ENCODE results near the gene STT3B.
"Not testable (repeated sequence)": the region's sequence is repeated elsewhere in the genome, so short reads cannot be mapped to it uniquely, and the experiment has no call there.

Gene STT3B

GRCh38 chr3:31552103-31552502 is 19.4 kb downstream of the STT3B start:
- no peak for DNase-seq

DNA sequence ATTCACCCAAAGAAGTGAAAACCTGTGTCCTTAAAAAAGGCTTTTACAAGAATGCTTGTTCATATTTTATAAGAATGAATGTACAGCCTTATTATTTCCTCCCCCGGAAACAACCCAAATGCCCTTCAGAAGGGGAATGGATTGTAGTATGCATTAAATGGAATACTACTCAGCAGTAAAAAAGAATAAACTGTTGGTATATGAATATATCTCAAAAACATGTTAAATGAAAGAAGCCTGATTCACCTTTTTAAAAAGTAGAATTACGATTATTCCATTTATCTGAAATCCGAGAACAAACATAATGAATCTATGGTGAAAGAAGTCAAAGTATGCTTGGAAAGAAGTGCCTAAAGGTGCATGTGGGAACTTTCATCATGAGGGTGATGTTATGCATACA is 20.5 kb downstream of the STT3B start:
- DNase-seq = no peak

GRCh38 chr3:31555204-31555603 is 22.5 kb downstream of the STT3B start:
- no peak for DNase-seq

DNA sequence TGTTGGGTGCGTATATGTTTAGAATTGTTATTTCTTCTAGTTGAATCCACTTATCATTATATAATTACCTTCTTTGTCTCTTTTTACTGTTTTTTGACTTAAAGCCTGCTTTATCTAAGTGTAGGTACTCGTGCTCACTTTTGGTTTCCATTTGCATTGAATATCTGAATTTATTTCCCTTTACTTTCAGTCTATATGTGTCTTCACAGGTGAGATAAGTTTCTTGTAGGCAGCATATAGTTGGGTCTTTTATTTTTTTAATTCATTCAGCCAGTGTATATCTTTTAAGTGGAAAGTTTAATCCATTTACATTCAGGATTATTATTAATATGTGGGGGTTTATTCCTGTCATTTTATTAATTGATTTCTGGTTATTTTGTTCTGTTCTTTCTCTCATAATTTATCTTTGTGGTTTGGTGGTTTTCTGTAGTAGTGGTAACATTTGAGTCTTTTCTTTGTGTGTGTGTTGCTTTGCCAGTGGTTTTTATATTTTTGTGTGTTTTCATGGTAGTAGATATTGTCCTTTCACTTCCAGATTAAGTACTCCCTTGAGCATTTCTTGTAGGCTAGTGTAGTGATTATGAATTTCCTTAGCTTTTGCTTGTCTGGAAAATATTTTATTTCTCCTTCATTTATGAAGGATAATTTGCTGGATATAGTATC is 27.3 kb downstream of the STT3B start:
- DNase-seq = no peak

GRCh38 chr3:31561891-31562290 is 29.2 kb downstream of the STT3B start:
- DNase-seq = no peak

DNA sequence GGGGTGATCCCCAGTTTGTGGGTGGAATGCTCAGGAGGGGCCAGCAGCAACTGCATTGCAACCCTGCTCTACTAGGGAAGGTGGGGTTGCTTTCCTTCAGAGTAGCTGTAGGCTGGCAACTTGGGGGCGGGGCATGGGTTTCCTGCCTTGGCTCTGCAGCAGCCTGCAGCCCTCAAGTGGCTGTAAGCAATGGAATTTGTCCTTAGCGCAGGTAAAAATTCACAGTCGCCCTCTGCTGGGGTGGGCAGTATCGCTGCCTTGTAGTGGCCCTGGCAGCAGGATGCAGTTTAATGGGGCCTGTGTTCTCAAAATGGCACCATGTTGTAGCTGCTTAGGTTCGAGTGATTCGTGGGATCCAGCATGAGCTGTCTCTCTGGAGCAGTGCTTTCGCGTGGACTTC is 29.8 kb downstream of the STT3B start:
- DNase-seq = no peak

- DNase-seq = no peak
These were observed 32.6 kb downstream of the STT3B start for GRCh38 chr3:31565288-31565687.

DNA sequence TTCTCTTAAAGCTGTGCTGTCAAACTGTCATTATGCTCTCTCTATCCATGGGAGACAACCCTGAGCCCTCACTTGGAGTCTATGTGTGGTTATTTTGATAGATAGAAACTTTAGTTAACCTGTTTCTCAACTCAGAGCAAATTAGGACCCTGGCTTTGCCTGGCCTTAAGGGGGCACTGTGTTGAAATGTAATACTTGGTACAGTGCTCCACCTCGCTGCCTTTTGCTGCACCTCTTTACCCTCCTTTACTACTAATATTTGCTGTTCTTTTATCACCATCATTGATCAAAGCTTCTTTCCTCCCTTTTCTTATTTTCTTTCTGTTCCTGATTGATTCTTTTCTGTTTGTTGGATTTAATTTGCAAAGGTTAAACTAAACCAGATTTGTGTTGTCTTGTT is 34.3 kb downstream of the STT3B start:
- DNase-seq = no peak

DNA sequence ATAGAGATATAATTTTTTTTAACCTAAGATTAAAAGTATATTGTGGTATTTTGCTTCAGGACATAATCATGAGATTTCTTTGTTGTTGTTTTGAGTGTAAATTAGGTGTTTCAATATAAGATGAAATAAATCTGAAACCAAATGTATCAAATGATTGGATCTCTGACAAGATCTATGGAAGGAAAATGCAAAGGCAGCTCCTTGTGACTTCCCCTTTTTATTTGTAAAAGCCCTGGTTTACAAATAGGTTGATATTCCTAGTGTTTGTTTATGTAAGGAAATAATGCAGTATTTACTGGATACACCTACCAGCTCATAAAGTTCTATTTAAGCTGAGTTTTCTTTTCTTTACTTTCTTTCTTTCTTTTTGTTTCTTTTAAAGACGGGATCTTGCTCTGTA is 35.9 kb downstream of the STT3B start:
- DNase-seq = no peak

DNA sequence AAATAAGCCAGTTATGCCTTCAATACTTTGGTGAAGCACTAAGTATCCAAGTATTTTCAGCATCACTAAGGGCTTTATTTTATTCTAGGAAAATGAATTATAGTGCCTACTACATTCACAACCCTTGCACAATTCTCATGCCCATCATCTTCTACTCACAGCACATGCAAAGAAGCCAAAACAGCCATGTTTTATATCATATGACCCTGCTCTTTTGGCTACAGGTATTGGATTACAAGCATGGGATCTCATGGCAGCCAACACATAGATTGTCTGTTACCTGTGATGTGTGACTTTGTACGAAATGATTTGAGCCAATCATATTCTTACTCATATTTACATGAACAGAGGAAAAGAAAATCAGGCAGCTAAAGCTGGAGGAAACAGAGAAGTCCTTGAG is 38.6 kb downstream of the STT3B start:
- no peak for DNase-seq

DNA sequence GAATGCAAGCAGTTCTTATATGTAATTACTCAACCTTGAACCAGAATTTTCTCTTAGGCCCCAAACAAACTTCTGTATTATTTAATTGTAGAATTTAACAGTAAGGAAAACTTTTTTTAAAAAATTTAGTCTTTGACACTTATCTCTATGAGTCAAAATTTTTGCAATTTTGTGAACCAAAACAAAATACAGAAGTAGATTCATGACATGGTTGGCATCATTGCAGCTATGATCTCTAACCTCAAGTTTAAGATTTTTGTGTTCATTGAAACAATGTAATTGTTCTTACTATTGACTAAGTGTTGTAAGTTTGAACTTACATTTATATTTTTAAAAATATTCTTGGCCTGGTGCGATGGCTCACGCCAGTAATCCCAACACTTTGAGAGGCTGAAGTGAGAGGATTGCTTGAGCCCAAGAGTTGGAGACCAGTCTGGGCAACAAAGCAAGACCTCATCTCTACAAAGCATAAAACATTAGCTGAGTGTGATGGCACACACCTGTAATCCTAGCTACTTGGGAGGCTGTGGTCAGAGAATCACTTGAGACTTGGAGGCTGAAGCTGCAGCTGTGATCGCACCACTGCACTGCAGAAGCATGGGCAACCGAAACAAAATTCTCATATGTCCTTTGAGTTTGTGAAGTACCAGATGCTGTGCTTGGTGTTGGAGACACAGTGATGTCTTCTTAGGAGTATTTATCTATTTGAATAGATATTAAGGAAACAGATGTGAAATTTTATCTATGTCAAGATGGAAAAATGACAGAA is 39.7 kb downstream of the STT3B start:
- no peak for DNase-seq

DNA sequence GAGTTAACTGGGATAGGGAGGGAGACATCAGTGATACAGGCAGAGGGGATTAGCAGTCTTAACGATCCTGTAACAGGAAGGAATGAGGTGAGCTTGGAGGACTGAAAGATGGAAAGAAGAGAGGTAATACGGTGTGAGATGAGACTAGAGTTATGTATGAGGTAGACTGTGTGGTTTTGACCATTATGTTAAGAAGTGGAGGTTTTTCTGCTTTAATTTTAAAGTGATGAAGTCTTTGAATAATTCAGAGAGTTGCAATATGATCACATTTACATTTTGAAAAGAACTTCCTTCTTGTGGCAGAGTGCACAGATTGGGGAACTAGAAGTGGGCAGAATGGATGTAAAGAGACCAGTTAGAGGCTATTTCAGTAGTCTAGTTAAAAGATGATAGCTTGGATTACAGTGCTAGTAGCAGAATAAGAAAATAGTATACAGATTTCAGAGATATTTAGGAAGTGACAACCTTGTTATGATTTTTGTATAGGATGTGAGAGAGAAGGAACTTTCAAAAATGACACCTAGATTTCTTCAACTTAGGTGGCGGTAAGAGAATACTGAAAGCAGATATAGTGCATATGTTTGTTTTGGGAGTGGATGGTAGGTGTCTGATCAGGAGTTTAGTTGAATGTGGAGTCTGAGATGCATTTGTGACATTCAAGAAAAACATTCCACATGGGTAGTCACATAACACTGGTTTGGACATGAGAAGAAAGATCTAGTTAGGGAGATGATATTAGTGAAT is 40.5 kb downstream of the STT3B start:
- no peak for DNase-seq

DNA sequence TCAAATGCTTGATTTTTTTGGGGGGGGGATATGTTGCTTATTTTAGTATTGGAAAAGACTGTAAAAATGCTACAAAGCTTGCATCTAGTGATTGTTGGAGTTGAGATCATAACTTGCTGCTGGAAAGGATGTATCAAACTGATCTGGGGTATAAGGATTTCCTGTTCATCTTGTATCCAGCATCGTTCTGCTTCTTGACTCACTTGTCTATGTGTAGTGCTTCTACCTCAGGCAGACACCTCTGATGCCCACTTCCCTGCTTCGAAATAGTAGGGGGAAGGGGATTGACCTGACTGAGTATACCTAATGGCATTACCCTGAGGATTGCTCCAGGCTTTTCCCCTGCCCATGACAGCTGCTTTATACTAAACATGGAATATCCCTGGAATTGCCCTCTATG is 42.7 kb downstream of the STT3B start:
- no peak for DNase-seq

- no peak for DNase-seq
These were observed 43.8 kb downstream of the STT3B start for GRCh38 chr3:31576521-31576920.

GRCh38 chr3:31577232-31577631 is 44.5 kb downstream of the STT3B start:
- no peak for DNase-seq

- DNase-seq = no peak
These were observed 47.1 kb downstream of the STT3B start for GRCh38 chr3:31579828-31580227.

DNA sequence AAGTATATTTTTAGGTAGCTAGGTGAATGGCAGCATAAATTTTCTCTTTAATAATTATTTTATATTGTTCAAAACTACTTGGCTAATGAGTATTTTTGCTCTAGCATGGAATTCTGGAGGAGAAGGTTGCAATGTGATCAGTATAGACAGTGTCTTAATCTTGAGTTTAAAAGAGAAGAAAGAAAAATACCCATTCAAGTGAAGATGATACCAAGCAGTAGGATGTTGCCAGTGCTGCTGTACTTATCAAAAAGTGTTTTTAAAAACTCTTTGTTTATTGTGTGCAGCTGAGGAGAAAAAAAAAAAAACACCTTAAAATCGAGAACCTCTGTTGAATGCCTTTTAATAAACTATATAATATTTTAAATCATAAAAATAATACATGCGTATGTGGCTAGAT is 47.9 kb downstream of the STT3B start:
- no peak for DNase-seq

DNA sequence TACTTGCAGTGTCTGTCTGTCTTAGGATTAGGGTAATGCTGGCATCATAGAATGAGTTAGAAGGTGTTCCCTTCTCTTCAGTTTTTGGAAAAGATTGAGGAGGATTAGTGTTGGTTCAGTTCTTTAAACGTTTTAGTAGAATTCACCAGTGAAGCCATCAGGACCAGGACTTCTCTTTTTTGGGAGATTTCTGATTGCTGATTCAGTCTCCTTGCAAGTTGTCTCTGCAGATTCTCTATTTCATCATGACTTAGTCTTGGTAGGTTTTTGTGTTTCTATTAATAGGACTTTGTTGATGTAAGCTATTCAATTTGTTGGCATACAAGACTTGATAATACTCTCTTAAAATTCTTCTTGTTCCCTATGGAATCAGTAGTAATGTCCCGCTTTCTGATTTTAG is 48.9 kb downstream of the STT3B start:
- peak; percentile 13 for DNase-seq

GRCh38 chr3:31589228-31589627 is 56.5 kb downstream of the STT3B start:
- DNase-seq = no peak

GRCh38 chr3:31590650-31591049 is 57.9 kb downstream of the STT3B start:
- DNase-seq = no peak

- no peak for DNase-seq
These were observed 60.0 kb downstream of the STT3B start for GRCh38 chr3:31592764-31593163.

DNA sequence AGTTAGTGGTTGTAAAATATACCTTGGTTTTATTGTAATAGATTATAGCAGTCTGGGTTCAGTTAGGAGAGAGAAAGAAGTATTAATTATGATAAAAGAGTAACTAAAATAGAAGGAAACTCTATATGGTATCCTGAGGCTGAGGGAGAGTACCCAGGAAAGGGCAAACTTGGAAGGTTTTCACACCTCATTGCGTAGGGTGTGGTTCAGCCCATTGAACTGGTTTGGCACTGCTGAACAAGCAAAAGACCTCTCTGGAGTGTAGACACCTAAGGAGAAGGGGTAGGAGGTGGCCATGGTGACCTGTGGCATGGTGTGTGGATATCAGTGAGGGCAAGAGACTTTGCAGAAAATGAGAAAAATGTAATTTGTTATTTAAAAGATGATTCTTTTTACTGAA is 63.5 kb downstream of the STT3B start:
- no peak for DNase-seq

GRCh38 chr3:31600431-31600830 is 67.7 kb downstream of the STT3B start:
- no peak for DNase-seq

DNA sequence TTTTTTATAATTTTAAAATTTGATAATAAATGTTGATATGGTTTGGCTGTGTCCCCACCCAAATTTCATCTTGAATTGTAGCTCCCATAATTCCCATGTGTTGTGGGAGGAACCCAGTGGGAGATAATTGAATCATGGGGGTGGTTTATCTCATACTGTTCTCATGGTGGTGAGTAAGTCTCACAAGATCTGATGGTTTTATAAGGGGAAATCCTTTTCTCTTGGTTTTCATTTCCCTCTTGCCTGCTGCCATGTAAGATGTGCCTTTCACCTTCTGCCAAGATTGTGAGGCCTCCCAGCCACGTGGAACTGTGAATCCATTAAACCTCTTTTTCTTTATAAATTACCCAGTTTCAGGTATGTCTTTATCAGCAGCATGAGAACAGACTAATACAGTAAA is 72.6 kb downstream of the STT3B start:
- DNase-seq = not testable (repeated sequence)

Data from fibroblast of skin of scalp (primary cell).